AG09309 (cell line): ENCODE data around the gene SCO2.
A peak's percentile ranks its signal among the peaks of the same experiment; 100 is the strongest.

Experiments
- DNase-seq: peaks from one replicate; pipeline ENCODE4 v3.0.0-alpha.2; 2010; ENCODE audit warnings: low read depth
- H3K4me3 ChIP-seq: 2 replicates; pipeline ENCODE4 v1.5.1; 2011; ENCODE audit warnings: mild to moderate bottlenecking, low read depth, low read length, moderate library complexity; ENCODE audit not compliant: control insufficient read depth
- CTCF ChIP-seq: IDR thresholded peaks from 2 replicates; pipeline ENCODE4 v1.5.1; 2011; ENCODE audit warnings: mild to moderate bottlenecking, low read depth, low read length, inconsistent platforms; ENCODE audit not compliant: insufficient read depth, control insufficient read depth; ENCODE audit errors: missing control alignments

The SCO2 gene

GRCh38 chr22:50569896-50570535 lies 44.6 kb upstream of the SCO2 start:
- no peak overlapping the region for H3K4me3 ChIP-seq
- DNase-seq: no peak
- TF ChIP-seq CTCF: no peak

GRCh38 chr22:50569041-50569459 lies 43.7 kb upstream of the SCO2 start:
- no peak overlapping the region for H3K4me3 ChIP-seq
- no peak for DNase-seq
- no peak for TF ChIP-seq CTCF

- TF ChIP-seq CTCF: no peak
- DNase-seq: no peak
- no peak overlapping the region for H3K4me3 ChIP-seq
Measured at GRCh38 chr22:50568626-50569025, 43.2 kb upstream of the SCO2 start.

DNA sequence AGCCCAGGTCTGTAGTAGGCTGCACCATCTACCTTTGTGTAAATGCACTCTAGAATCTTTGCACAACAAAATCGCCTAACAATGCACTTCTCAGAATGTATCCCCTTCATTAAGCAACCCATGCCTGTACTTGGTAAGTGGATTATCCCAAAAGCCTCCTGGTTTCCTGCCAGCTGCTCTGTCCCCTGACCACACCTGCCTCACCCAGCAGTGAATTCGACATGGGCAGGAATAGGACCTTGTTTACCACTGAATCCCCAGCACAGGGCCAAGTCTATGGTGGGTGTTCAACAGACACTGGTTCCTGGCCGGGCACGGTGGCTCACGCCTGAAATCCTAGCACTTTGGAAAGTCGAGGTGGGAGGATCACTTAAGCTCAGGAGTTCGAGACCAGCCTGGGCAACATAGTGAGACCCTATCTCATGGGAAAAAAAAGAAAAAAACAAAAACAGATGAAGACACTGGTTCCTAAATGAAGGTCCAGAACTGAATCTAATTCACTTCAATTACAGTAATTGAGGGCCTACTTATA lies 42.4 kb upstream of the SCO2 start:
- no peak overlapping the region for H3K4me3 ChIP-seq
- no peak for TF ChIP-seq CTCF
- no peak for DNase-seq

DNA sequence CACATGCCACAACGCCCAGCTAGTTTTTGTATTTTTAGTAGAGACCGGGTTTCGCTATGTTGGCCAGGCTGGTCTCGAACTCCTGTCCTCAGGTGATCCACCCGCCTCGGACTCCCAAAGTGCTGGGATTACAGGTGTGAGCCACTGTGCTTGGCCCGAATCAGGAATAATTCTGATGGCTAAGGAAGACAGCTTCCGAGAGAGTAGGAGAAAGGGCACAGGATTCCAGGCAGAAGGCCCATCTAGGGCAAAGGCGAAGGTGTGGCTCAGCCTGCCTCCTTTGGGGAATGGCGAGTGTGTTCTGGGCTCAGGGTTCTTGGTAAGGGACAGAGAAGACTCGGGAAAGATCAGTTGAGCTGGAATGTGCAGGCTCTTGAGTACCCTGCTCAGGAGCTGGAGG lies 38.9 kb upstream of the SCO2 start:
- no peak for DNase-seq
- no peak for TF ChIP-seq CTCF
- H3K4me3 ChIP-seq: no peak overlapping the region

- TF ChIP-seq CTCF: no peak
Measured at GRCh38 chr22:50563413-50564160, 38.2 kb upstream of the SCO2 start.

More at GRCh38 chr22:50563413-50564160, 38.2 kb upstream of the SCO2 start:
- DNase-seq: no peak
- H3K4me3 ChIP-seq: peak overlapping the region; percentile 78
